GM21825 (cell line): ENCODE data around the gene FAM89B.

Experiments
- ATAC-seq: cut with Tn5 transposase; IDR thresholded peaks from one replicate; pipeline ENCODE4 v1.9.1; 2021; ENCODE audit warnings: mild to moderate bottlenecking, moderate library complexity; ENCODE audit not compliant: unreplicated experiment

The FAM89B gene

DNA sequence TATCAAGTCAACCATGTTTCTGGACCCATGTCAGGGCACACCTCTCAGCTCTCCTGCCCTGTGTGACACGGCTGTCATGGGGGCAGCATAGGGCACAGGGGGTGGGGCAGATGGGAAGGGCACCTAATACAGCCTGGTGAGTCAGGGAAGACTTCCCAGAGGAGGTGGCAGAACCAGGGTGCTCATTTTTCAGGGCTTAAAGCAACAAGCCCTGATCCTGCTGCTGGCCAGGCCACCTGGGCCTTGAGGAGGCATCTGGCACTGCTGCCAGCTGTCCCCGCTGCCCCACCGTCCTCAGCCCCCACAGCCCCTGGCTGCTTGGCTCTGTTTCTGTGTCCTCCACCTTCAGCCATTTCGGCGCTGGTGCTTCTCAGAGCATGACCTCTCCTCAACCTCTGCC is 37.3 kb downstream of the FAM89B start:
- ATAC-seq = no peak

GRCh38 chr11:65610404-65610803 is 38.1 kb downstream of the FAM89B start:
- no peak for ATAC-seq

GRCh38 chr11:65611028-65611757 is 38.9 kb downstream of the FAM89B start:
- ATAC-seq = no peak

GRCh38 chr11:65611758-65612603 is 39.6 kb downstream of the FAM89B start:
- ATAC-seq = no peak

- no peak for ATAC-seq
These were observed 40.4 kb downstream of the FAM89B start for GRCh38 chr11:65612691-65613090.

GRCh38 chr11:65613091-65613928 is 41.0 kb downstream of the FAM89B start:
- no peak for ATAC-seq

DNA sequence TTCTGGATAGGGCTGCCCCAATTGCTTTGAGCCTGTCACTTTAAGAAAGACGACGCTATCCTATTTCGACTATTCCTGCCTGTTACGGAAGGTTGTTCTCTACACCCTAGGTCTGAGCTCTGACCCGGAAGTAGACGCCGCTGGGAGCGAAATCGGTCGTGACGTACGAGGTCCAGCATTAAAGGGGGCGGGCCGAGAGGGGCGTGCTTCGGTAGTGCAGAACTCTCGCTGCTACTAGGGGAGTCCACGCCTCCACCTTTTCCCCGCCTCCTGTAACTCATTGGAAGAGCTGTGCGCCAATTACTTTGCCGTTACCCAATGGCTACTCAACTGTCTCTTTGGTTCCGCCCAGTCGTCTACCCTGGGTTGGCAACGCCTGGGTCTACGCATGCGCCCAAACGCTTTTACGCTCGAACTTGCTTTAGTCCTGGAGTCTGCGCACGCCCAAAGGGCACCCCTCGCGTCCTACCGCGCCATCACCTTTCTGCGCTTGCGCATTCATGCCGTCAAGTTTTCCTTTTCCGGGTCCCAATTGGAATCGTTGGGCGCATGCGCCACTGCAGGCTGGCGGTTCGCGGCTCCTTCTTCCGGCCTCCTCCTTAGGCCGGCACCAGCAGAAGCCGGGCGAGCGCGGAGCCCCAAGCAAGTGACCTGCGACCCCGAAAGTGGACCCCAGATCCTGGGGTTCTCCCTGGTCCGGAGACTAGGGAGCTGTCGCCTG is 43.1 kb downstream of the FAM89B start, which contains the start of gene PCNX3:
TSS of gene PCNX3 (plus strand) at position 548 of the 721 bp plus-strand sequence. CDS start 536 bp downstream, outside the sequence.
- ATAC-seq = peak; percentile 66

DNA sequence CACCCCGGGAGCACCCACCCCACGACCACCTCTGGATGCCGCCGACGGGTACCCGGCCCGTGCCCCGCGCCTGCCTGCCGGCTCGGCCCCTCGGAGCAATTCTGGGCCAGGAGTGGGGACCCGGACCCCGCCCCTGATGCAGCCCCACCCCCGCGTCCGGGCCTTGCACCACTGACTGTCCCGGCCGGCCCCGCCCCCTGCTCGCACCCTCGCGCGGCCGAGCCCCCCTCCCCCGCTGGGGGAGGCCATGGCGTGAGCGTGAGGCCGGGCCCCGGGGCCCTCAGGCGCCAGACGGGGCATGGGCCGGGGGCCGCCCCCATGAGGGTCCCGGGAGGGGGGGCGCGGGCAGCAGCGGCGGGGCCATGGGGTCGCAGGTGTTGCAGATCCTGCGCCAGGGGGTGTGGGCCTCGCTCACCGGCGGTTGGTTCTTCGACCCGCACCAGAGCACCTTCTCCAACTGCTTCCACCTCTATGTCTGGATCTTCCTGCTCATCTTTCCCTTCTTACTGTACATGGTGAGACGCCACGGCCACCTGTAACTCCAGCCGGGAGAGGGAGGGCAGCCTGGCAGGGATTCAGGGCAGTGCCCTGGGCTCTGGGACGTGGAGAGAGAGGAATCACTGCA is 43.7 kb downstream of the FAM89B start:
- peak; percentile 2 for ATAC-seq

GRCh38 chr11:65616575-65617001 is 44.2 kb downstream of the FAM89B start:
- ATAC-seq = no peak

- ATAC-seq = no peak
These were observed 45.0 kb downstream of the FAM89B start for GRCh38 chr11:65617136-65617850.

GRCh38 chr11:65617990-65618751 is 45.8 kb downstream of the FAM89B start:
- no peak for ATAC-seq

GRCh38 chr11:65618763-65619162 is 46.4 kb downstream of the FAM89B start:
- no peak for ATAC-seq

DNA sequence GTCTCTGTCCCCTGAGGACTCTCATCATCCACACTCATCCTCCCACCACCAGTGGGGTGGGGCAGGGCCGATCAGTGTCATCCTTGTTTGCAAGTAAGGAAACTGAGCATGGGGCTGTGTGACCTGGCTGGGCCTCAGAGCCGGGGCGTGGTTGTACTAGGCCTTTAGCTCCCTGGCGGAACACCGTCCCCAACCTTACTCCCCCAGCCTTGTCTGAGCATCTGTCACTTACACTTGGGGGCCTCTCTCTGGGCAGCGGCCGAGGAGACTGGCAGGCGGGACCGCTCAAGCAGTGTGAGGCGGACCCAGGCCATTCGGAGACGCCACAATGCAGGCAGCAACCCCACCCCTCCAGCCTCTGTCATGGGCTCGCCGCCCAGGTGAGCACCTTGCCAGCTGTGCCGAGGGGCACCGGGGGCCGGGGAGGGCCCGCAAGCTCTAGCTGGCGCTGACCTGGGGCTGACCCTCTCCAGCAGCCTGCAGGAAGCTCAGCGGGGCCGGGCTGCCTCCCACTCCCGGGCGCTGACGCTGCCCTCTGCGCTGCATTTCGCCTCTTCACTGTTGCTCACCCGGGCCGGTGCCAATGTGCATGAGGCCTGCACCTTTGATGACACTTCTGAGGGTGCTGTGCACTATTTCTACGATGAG is 47.1 kb downstream of the FAM89B start:
- no peak for ATAC-seq

- ATAC-seq = no peak
These were observed 48.3 kb downstream of the FAM89B start for GRCh38 chr11:65620666-65621065.

DNA sequence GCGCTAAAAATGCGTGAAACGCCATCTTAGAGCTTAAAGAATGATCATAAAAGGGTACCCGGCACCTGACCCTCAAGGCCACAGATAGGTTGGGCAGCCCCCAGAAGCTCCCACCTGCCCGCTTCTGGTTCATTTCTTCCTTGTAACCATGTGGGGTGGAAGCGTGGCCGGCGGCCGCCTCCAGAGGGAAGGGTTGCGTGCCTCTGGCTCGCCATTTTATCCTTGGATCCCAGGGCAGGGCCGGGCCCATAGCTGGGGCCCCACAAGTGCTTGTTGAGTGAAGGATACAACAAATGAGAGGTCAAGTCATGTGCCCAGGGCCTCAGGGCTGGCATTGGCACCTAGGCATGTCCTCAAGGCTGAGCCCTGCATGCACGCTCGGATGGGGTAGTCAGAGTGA is 49.1 kb downstream of the FAM89B start:
- ATAC-seq = no peak

DNA sequence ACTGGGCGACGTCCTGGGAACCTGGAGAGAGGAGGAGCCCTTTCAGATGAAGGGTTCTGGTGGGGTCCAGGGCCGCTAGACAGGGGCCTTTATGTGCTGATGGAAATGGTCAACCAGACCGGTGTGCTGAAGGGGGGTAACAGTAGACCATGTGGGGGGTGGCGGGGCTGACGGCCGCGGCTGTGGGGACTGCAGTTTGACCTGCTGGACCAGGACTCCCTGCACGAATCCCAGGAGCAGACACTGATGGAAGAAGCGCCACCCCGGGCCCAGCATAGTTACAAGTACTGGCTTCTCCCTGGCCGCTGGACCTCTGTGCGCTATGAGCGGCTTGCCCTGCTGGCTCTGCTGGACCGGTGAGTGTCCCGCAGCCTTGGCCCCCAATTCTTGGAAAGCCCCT is 49.7 kb downstream of the FAM89B start:
- ATAC-seq = no peak

- ATAC-seq = no peak
These were observed 50.8 kb downstream of the FAM89B start for GRCh38 chr11:65623177-65623576.
